GM18861 (cell line): ENCODE results near the gene CHMP1B.
"Not testable (repeated sequence)": the region's sequence is repeated elsewhere in the genome, so short reads cannot be mapped to it uniquely, and the experiment has no call there.

ENCODE experiments used
- ATAC-seq: cut with Tn5 transposase; IDR thresholded peaks from one replicate; pipeline ENCODE4 v1.9.1; 2021; ENCODE audit not compliant: unreplicated experiment

Gene CHMP1B

GRCh38 chr18:11866764-11867163 lies 15.6 kb downstream of the CHMP1B start:
- no peak for ATAC-seq

GRCh38 chr18:11868230-11868629 lies 17.0 kb downstream of the CHMP1B start:
- no peak for ATAC-seq

GRCh38 chr18:11871501-11871900 lies 20.3 kb downstream of the CHMP1B start:
- ATAC-seq, result no peak

GRCh38 chr18:11872479-11873136 lies 21.4 kb downstream of the CHMP1B start:
- ATAC-seq, result no peak

GRCh38 chr18:11873670-11874340 lies 22.6 kb downstream of the CHMP1B start:
- ATAC-seq, result no peak

GRCh38 chr18:11874676-11875075 lies 23.5 kb downstream of the CHMP1B start:
- no peak for ATAC-seq

GRCh38 chr18:11877497-11878135 lies 26.4 kb downstream of the CHMP1B start:
- ATAC-seq, result no peak

GRCh38 chr18:11880586-11881304 lies 29.5 kb downstream of the CHMP1B start:
- ATAC-seq, result no peak

GRCh38 chr18:11882636-11883035 lies 31.4 kb downstream of the CHMP1B start:
- no peak for ATAC-seq

GRCh38 chr18:11883153-11883552 lies 31.9 kb downstream of the CHMP1B start:
- peak; percentile 91 for ATAC-seq

- no peak for ATAC-seq
These were observed 33.3 kb downstream of the CHMP1B start for GRCh38 chr18:11884396-11885030.

GRCh38 chr18:11885278-11885947 lies 34.2 kb downstream of the CHMP1B start:
- ATAC-seq, result no peak

- no peak for ATAC-seq
These were observed 35.4 kb downstream of the CHMP1B start for GRCh38 chr18:11886577-11887110.

- no peak for ATAC-seq
These were observed 36.3 kb downstream of the CHMP1B start for GRCh38 chr18:11887328-11888128.

GRCh38 chr18:11888726-11889125 lies 37.5 kb downstream of the CHMP1B start:
- no peak for ATAC-seq

GRCh38 chr18:11889284-11889683 lies 38.1 kb downstream of the CHMP1B start:
- ATAC-seq, result no peak

- ATAC-seq, result no peak
These were observed 40.5 kb downstream of the CHMP1B start for GRCh38 chr18:11891737-11892136.

- ATAC-seq, result not testable (repeated sequence)
These were observed 41.2 kb downstream of the CHMP1B start for GRCh38 chr18:11892438-11892837.

GRCh38 chr18:11897781-11898180 lies 46.6 kb downstream of the CHMP1B start:
- no peak for ATAC-seq
